ENCODE results near the gene LZIC.

Gene LZIC

GRCh38 chr1:9910423-9911178, 32.6 kb downstream of the LZIC start:
- peak; percentile 98 for DNase-seq (ENCODE audit: low spot score)

- DNase-seq (ENCODE audit: low spot score): no peak
These were observed 33.1 kb downstream of the LZIC start, which contains the start of gene CTNNBIP1 for GRCh38 chr1:9910076-9910422. Gene CTNNBIP1 (minus strand): TSS chr1:9910269. CDS start chr1:9872064, 38,205 bp downstream.

GRCh38 chr1:9909234-9910046, 33.8 kb downstream of the LZIC start:
- DNase-seq (ENCODE audit: low spot score): no peak

- DNase-seq (ENCODE audit: low spot score): no peak
These were observed 34.3 kb downstream of the LZIC start for GRCh38 chr1:9908871-9909233.

- DNase-seq (ENCODE audit: low spot score): no peak
These were observed 35.8 kb downstream of the LZIC start for GRCh38 chr1:9907441-9907840.

GRCh38 chr1:9906466-9906865, 36.7 kb downstream of the LZIC start:
- no peak for DNase-seq (ENCODE audit: low spot score)

GRCh38 chr1:9905010-9905409, 38.2 kb downstream of the LZIC start:
- DNase-seq (ENCODE audit: low spot score): no peak

GRCh38 chr1:9904596-9904995, 38.6 kb downstream of the LZIC start:
- DNase-seq (ENCODE audit: low spot score): no peak

GRCh38 chr1:9903801-9904527, 39.2 kb downstream of the LZIC start:
- DNase-seq (ENCODE audit: low spot score): no peak

- DNase-seq (ENCODE audit: low spot score): no peak
These were observed 41.1 kb downstream of the LZIC start for GRCh38 chr1:9902060-9902452.

- DNase-seq (ENCODE audit: low spot score): no peak
These were observed 41.8 kb downstream of the LZIC start for GRCh38 chr1:9901148-9902059.

GRCh38 chr1:9900142-9901043, 42.8 kb downstream of the LZIC start:
- DNase-seq (ENCODE audit: low spot score): no peak

- no peak for DNase-seq (ENCODE audit: low spot score)
These were observed 49.1 kb downstream of the LZIC start for GRCh38 chr1:9894115-9894514.

GRCh38 chr1:9892563-9893528, 50.3 kb downstream of the LZIC start:
- no peak for DNase-seq (ENCODE audit: low spot score)

- DNase-seq (ENCODE audit: low spot score): no peak
These were observed 52.0 kb downstream of the LZIC start for GRCh38 chr1:9891207-9891606.

GRCh38 chr1:9890224-9890731, 52.9 kb downstream of the LZIC start:
- DNase-seq (ENCODE audit: low spot score): no peak

- DNase-seq (ENCODE audit: low spot score): no peak
These were observed 53.8 kb downstream of the LZIC start for GRCh38 chr1:9889411-9889810.

GRCh38 chr1:9888886-9889285, 54.3 kb downstream of the LZIC start:
- DNase-seq (ENCODE audit: low spot score): no peak

- no peak for DNase-seq (ENCODE audit: low spot score)
These were observed 56.1 kb downstream of the LZIC start for GRCh38 chr1:9887070-9887469.

Measured in hematopoietic multipotent progenitor cell treated with erythropoietin and hydrocortisone succinate and interleukin-3 and kit ligand, for 17 days (in vitro differentiated cells).